IPS-18c (cell line): Measurements from ENCODE around the gene CHCHD6.

Source experiments
- H3K4me3 ChIP-seq: 2 replicates; pipeline ENCODE4 v1.7.0; 2013; ENCODE audit warnings: low read depth, mild to moderate bottlenecking, low read length, moderate library complexity; ENCODE audit not compliant: insufficient read depth
- H3K9me3 ChIP-seq: one replicate; pipeline ENCODE4 v1.6.1; 2013; ENCODE audit warnings: mild to moderate bottlenecking, low read length, moderate library complexity; ENCODE audit not compliant: control insufficient read depth, insufficient read depth

The CHCHD6 gene, protein sequence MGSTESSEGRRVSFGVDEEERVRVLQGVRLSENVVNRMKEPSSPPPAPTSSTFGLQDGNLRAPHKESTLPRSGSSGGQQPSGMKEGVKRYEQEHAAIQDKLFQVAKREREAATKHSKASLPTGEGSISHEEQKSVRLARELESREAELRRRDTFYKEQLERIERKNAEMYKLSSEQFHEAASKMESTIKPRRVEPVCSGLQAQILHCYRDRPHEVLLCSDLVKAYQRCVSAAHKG

GRCh38 chr3:126703512-126704493, at the start of gene CHCHD6:
TSS of gene CHCHD6 (plus strand) at chr3:126704240. CDS start at chr3:126704313, 73 bp downstream.
- Histone ChIP-seq H3K9me3 (no peaks in the 10 kb centered on the region), H3K4me3 (peak within 1 kb of the TSS; percentile 66)

GRCh38 chr3:126654571-126655383, 49.3 kb upstream of the CHCHD6 start, which contains the start of gene TXNRD3:
TSS of gene TXNRD3 (minus strand) at chr3:126655124.
- H3K4me3 ChIP-seq: peak within 1 kb of the TSS; percentile 64
- H3K9me3 ChIP-seq: peaks cover 5% of the 10 kb centered on the region

GRCh38 chr3:126655887-126656286, 48.2 kb upstream of the CHCHD6 start:
- H3K4me3 ChIP-seq: no peak overlapping the region
- peaks cover 5% of the 10 kb centered on the region for H3K9me3 ChIP-seq

GRCh38 chr3:126656371-126657134, 47.5 kb upstream of the CHCHD6 start:
- H3K9me3 ChIP-seq: peaks cover 5% of the 10 kb centered on the region
- H3K4me3 ChIP-seq: no peak overlapping the region

DNA sequence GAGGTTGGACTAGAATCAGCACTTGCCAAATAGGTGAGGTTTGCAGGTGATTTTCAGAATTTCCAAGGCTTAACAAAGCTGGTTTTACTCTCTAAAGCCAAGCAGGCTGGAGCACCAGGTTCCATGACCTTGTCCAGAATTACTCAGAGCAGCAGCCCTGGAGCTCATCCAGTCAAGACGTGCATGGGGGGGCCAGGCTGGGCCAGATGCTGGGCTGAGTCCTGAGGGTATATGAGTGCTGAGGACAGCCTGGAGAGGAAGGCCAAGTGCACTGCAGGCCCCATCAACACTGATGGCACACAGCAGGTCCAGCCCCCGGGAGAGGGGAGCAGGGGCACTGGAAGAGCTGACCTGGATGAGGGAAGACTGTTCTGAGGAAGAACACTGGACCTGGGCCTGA, 46.1 kb upstream of the CHCHD6 start:
- peaks cover 5% of the 10 kb centered on the region for H3K9me3 ChIP-seq

GRCh38 chr3:126658584-126658983, 45.5 kb upstream of the CHCHD6 start:
- H3K9me3 ChIP-seq: peaks cover 5% of the 10 kb centered on the region
- H3K4me3 ChIP-seq: no peak overlapping the region

More for the DNA sequence above, 46.1 kb upstream of the CHCHD6 start:
- H3K4me3 ChIP-seq: no peak overlapping the region

DNA sequence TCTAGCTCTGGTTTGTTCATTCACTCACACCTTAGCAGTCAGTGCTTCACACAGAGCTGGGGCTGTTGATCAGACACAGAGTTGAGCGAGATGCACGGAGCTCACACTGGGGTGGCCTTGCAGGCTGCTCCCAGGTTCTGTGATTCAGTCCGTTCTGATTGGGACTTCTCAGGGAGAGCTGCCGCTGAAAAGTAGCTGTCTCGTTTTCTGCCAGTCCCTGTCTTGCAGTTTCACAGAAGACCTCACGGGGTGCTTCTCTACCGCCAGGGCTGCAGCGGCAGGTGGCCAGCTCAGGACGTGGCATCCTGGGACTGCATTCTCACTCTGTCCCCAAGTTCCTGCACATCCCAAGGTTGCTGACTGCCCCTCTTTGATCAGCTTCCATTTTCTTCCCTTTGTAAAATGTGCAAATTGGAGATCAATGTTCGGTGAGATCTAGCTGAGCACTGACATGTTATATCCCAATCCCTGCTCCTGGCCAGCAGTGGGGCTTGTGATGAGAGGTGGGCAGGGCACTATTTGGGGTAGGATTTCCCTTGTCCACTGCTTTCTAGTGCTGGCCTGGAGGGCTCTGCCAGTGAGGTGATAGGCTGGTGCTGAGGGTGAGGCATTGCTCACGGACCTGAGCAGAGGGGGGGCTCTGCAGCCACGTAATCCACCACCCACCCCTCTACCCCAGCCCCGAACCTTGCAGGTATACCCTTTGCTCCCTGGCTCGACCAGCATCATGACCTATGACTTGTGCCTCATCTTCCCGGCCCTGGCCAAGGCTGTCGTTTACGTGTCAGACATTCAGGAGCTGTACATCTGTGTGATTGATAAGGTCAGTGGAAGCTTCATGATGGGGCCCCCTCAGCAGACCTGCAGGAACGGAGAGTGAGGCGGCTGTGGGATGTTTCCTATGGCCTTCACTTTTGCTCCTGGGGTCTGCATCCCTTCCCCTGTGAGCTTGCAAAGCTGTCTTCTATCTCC, 43.8 kb upstream of the CHCHD6 start:
- Histone ChIP-seq H3K9me3 (peaks cover 3% of the 10 kb centered on the region), H3K4me3 (no peak overlapping the region)

- Histone ChIP-seq H3K9me3 (peaks cover 3% of the 10 kb centered on the region), H3K4me3 (no peak overlapping the region)
These were observed 42.3 kb upstream of the CHCHD6 start for GRCh38 chr3:126661532-126662364.

DNA sequence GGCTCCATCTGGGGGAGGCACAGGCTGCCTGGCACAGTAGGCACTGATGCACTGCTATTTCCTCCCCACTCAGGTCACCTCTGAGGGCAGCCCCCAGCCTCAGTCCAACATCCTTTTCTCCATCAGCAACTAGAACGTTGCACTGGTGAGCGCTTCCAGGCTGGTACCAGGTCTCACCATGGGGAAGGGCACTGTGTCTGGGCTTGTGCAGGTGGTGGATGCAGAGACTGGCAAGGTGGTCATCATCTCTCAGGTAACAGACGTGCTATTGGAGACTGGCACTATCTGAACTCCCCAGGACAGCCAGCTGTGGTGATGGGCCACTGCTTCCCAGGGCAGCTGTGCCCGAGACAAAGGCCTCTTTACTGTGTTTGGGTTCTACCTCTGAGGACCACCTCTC, 40.8 kb upstream of the CHCHD6 start:
- Histone ChIP-seq H3K9me3 (peaks cover 3% of the 10 kb centered on the region), H3K4me3 (no peak overlapping the region)

DNA sequence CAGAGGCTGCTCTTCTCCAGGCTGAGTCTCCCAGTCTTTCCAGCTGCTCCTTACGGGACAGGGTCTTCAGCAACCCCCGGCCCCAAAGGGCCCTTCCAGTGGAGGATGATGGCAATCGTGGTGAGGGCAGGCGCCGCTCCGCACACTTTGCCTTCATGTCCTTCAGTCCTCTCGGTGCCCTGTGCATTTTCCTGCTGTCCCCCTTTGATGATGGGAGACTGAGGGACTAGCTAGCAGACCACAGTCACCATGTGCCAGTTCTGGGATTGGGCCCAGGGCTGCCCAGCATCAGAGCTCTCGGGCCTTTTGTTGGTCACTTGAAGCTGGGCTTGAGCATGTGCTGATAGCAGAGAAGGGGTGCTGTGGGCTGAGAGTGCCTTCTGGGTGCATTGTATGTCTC, 40.3 kb upstream of the CHCHD6 start:
- Histone ChIP-seq H3K4me3 (no peak overlapping the region), H3K9me3 (peaks cover 1% of the 10 kb centered on the region)

- no peak overlapping the region for H3K4me3 ChIP-seq
These were observed 39.3 kb upstream of the CHCHD6 start for GRCh38 chr3:126664591-126665214.

GRCh38 chr3:126665221-126665936, 38.7 kb upstream of the CHCHD6 start:
- H3K9me3 ChIP-seq: no peaks in the 10 kb centered on the region

More at GRCh38 chr3:126664591-126665214, 39.3 kb upstream of the CHCHD6 start:
- H3K9me3 ChIP-seq: no peaks in the 10 kb centered on the region

GRCh38 chr3:126665959-126666657, 37.9 kb upstream of the CHCHD6 start:
- no peak overlapping the region for H3K4me3 ChIP-seq
- no peaks in the 10 kb centered on the region for H3K9me3 ChIP-seq

More at GRCh38 chr3:126665221-126665936, 38.7 kb upstream of the CHCHD6 start:
- no peak overlapping the region for H3K4me3 ChIP-seq
